ENCODE data around the gene GSTA2. TPM values are rescaled to one million over a fixed set of nuclear protein-coding genes. Genes with fewer than 3 reads are reported as not detected.

GSTA2 gene
- total and polyA plus RNA-seq, 2 of the 13 experiments (the other 11 are each of a cell fraction or from before 2014, with no cell fraction given): 0.75 to 13.7 TPM

- TF ChIP-seq ARID5B (CRISPR knock-in tag; IDR thresholded peaks at IDR 0.05): 0 out of 2 replicates have a peak, but pooled peaks have one; percentile 4
- no peak for TF ChIP-seq FOXP1 (IDR thresholded peaks at IDR 0.05)
- peak; percentile 28; the same call in 1 of the 2 replicates for TF ChIP-seq FOXP1 (CRISPR knock-in tag; IDR thresholded peaks at IDR 0.05)
- TF ChIP-seq PLSCR1 (CRISPR knock-in tag; IDR thresholded peaks at IDR 0.05; ENCODE audit: borderline replicate concordance): no peak
- no peak for TF ChIP-seq ZFAT (CRISPR knock-in tag; conservative IDR thresholded peaks at IDR 0.05)
- TF ChIP-seq TFDP2 (CRISPR knock-in tag; IDR thresholded peaks at IDR 0.05): no peak
- TF ChIP-seq PREB (CRISPR knock-in tag; IDR thresholded peaks at IDR 0.05): no peak
- no peak for TF ChIP-seq ZZZ3 (CRISPR knock-in tag; IDR thresholded peaks at IDR 0.05; ENCODE audit: borderline replicate concordance)
- 0 out of 2 replicates have a peak, but pooled peaks have one; percentile 56 for TF ChIP-seq HOXA5 (CRISPR knock-in tag; IDR thresholded peaks at IDR 0.05)
- no peak for TF ChIP-seq BATF2 (CRISPR knock-in tag; IDR thresholded peaks at IDR 0.05)
- peak; percentile 23; the same call in 1 of the 2 replicates for TF ChIP-seq POGZ (CRISPR knock-in tag; IDR thresholded peaks at IDR 0.05)
- no peak for TF ChIP-seq SOX6 (IDR thresholded peaks at IDR 0.05)
- 0 out of 2 replicates have a peak, but pooled peaks have one; percentile 44 for TF ChIP-seq SOX6 (CRISPR knock-in tag; IDR thresholded peaks at IDR 0.05)
- no peak for TF ChIP-seq NCOA2 (CRISPR knock-in tag; IDR thresholded peaks at IDR 0.05)
- no peak for TF ChIP-seq ZNF773 (CRISPR knock-in tag; IDR thresholded peaks at IDR 0.05; ENCODE audit: borderline replicate concordance)
- TF ChIP-seq THRA (CRISPR knock-in tag; IDR thresholded peaks at IDR 0.05; ENCODE audit: borderline replicate concordance): no peak
- TF ChIP-seq NCOA5 (CRISPR knock-in tag; IDR thresholded peaks at IDR 0.05): no peak
- no peak for TF ChIP-seq RNF2 (conservative IDR thresholded peaks at IDR 0.05; ENCODE audit: low read depth)
Observed at GRCh38 chr6:52728394-52728793, 34.9 kb downstream of the GSTA2 start (continued).
